ENCODE results near the gene TMEM178A. TPM values are rescaled to one million over a fixed set of nuclear protein-coding genes. Genes with fewer than 3 reads are reported as not detected.
"Not testable (repeated sequence)": the region's sequence is repeated elsewhere in the genome, so short reads cannot be mapped to it uniquely, and the experiment has no call there.

The TMEM178A gene
- total RNA-seq, 4 donors from 2014 or later, result 1.2 to 5.0 (median 3.6) TPM

GRCh38 chr2:39621596-39621995, 44.1 kb upstream of the TMEM178A start:
- H3K36me3 ChIP-seq, result no peaks in the 10 kb centered on the region
- no peaks in the 10 kb centered on the region for H3K27me3 ChIP-seq
- intact Hi-C loops (cut with DNase I), result no loop called here
- no peak overlapping the region for H3K27ac ChIP-seq (replicated peaks in 1 of 4)
- no peak for TF ChIP-seq EP300 (IDR thresholded peaks at IDR 0.05)
- no peak for TF ChIP-seq POLR2AphosphoS5 (IDR thresholded peaks at IDR 0.05)
- H3K9me3 ChIP-seq, result no peaks in the 10 kb centered on the region
- no peak overlapping the region for H3K4me3 ChIP-seq
- peaks cover 0 to 42% (median 19%) of the 10 kb centered on the region in 4 donors for H3K4me1 ChIP-seq
- WGBS, result 91% methylated on average over 2 of the region's 2 CpGs
- DNase-seq (ENCODE audit: extremely low spot score), result no peak

GRCh38 chr2:39622860-39623259, 42.9 kb upstream of the TMEM178A start:
- no peaks in the 10 kb centered on the region for H3K36me3 ChIP-seq
- no peaks in the 10 kb centered on the region for H3K9me3 ChIP-seq
- DNase-seq (ENCODE audit: extremely low spot score), result no peak
- H3K4me1 ChIP-seq, result peaks cover 0 to 40% (median 19%) of the 10 kb centered on the region in 4 donors
- TF ChIP-seq POLR2AphosphoS5 (IDR thresholded peaks at IDR 0.05), result no peak
- no peak for TF ChIP-seq EP300 (IDR thresholded peaks at IDR 0.05)
- no peak for TF ChIP-seq CTCF (IDR thresholded peaks at IDR 0.05)
- TF ChIP-seq POLR2A (IDR thresholded peaks at IDR 0.05; ENCODE audit: low read depth), result no peak
- no peaks in the 10 kb centered on the region for H3K27me3 ChIP-seq
- no peak overlapping the region for H3K27ac ChIP-seq (replicated peaks in 1 of 4)
- WGBS, result 42% methylated on average over 2 of the region's 2 CpGs
- intact Hi-C loops (cut with DNase I), result no loop called here
- H3K4me3 ChIP-seq, result no peak overlapping the region

GRCh38 chr2:39623917-39624316, 41.8 kb upstream of the TMEM178A start:
- H3K4me1 ChIP-seq, result peaks cover 0 to 33% (median 19%) of the 10 kb centered on the region in 4 donors
- no peak overlapping the region for H3K27ac ChIP-seq (replicated peaks in 1 of 4)
- intact Hi-C loops (cut with DNase I), result no loop called here
- no peak overlapping the region for H3K4me3 ChIP-seq
- no peaks in the 10 kb centered on the region for H3K36me3 ChIP-seq
- no peaks in the 10 kb centered on the region for H3K9me3 ChIP-seq
- TF ChIP-seq EP300 (IDR thresholded peaks at IDR 0.05) (no peak), CTCF (IDR thresholded peaks at IDR 0.05) (no peak), POLR2AphosphoS5 (IDR thresholded peaks at IDR 0.05) (no peak), POLR2A (IDR thresholded peaks at IDR 0.05; ENCODE audit: low read depth) (no peak)
- no peak for DNase-seq (ENCODE audit: extremely low spot score)
- H3K27me3 ChIP-seq, result no peaks in the 10 kb centered on the region
- 52% methylated on average over 5 of the region's 5 CpGs for WGBS

- no peak for DNase-seq (ENCODE audit: extremely low spot score)
- Histone ChIP-seq H3K4me3 (no peak overlapping the region), H3K27ac (replicated peaks in 1 of 4) (no peak overlapping the region), H3K9me3 (no peaks in the 10 kb centered on the region), H3K27me3 (no peaks in the 10 kb centered on the region), H3K4me1 (peaks cover 0 to 23% (median 10%) of the 10 kb centered on the region in 4 donors), H3K36me3 (no peaks in the 10 kb centered on the region)
- intact Hi-C loops (cut with DNase I), result no loop called here
- TF ChIP-seq EP300 (IDR thresholded peaks at IDR 0.05) (no peak), POLR2AphosphoS5 (IDR thresholded peaks at IDR 0.05) (no peak), POLR2A (IDR thresholded peaks at IDR 0.05; ENCODE audit: low read depth) (no peak), CTCF (IDR thresholded peaks at IDR 0.05) (no peak)
- WGBS, result 54% methylated on average over 9 of the region's 9 CpGs
Measured at GRCh38 chr2:39625193-39625926, 40.4 kb upstream of the TMEM178A start.

- Histone ChIP-seq H3K27me3 (no peaks in the 10 kb centered on the region), H3K27ac (replicated peaks in 1 of 4) (no peak overlapping the region), H3K9me3 (no peaks in the 10 kb centered on the region), H3K36me3 (no peaks in the 10 kb centered on the region), H3K4me3 (no peak overlapping the region), H3K4me1 (peaks cover 0 to 19% (median 8%) of the 10 kb centered on the region in 4 donors)
- 58% methylated on average over 5 of the region's 5 CpGs for WGBS
- TF ChIP-seq POLR2A (IDR thresholded peaks at IDR 0.05; ENCODE audit: low read depth), result no peak
- no peak for TF ChIP-seq EP300 (IDR thresholded peaks at IDR 0.05)
- no peak for TF ChIP-seq POLR2AphosphoS5 (IDR thresholded peaks at IDR 0.05)
- no peak for TF ChIP-seq CTCF (IDR thresholded peaks at IDR 0.05)
- intact Hi-C loops (cut with DNase I), result no loop called here
- DNase-seq (ENCODE audit: extremely low spot score), result no peak
Measured at GRCh38 chr2:39625927-39626270, 39.8 kb upstream of the TMEM178A start.

- peaks cover 0 to 17% (median 7%) of the 10 kb centered on the region in 4 donors for H3K4me1 ChIP-seq
- H3K9me3 ChIP-seq; H3K27ac ChIP-seq (replicated peaks in 1 of 4); H3K27me3 ChIP-seq; intact Hi-C loops (cut with DNase I); H3K36me3 ChIP-seq; DNase-seq (ENCODE audit: extremely low spot score); H3K4me3 ChIP-seq: not testable (repeated sequence)
- WGBS, result 95% methylated on average over 12 of the region's 28 CpGs
Measured at GRCh38 chr2:39628346-39628745, 37.4 kb upstream of the TMEM178A start.

Measured in esophagus muscularis mucosa (tissue), 4 donors.